ENCODE results near the gene TMEM176A. TPM values are rescaled to one million over a fixed set of nuclear protein-coding genes. Genes with fewer than 3 reads are reported as not detected.

Gene TMEM176A
- total and polyA plus RNA-seq, 2 experiments from 2014 or later: 0.34 TPM; not detected in 1

- Histone ChIP-seq H3K27me3 (ENCODE audit: insufficient read depth) (no peaks in the 10 kb centered on the region), H3K27ac (ENCODE audit: low read depth) (no peak overlapping the region), H4K20me1 (replicated peaks; ENCODE audit: insufficient read depth) (no peaks in the 10 kb centered on the region), H3K79me2 (replicated peaks; ENCODE audit: insufficient read depth) (no peaks in the 10 kb centered on the region), H2AFZ (no peak overlapping the region), H3K4me2 (no peak overlapping the region), H3K9me2 (ENCODE audit: insufficient read depth) (no peaks in the 10 kb centered on the region), H3K4me3 (no peak overlapping the region), H3K4me1 (ENCODE audit: insufficient read depth) (no peaks in the 10 kb centered on the region), H3F3A (replicated peaks; ENCODE audit: low read depth) (no peaks in the 10 kb centered on the region), H3K36me3 (ENCODE audit: insufficient read depth) (no peaks in the 10 kb centered on the region)
- Mint-ChIP-seq H3K36me3 (ENCODE audit: low read depth) (no peaks in the 10 kb centered on the region), H3K27me3 (ENCODE audit: insufficient read depth, low read depth, poor library complexity) (peaks cover 9% of the 10 kb centered on the region), H3K4me1 (no peaks in the 10 kb centered on the region), H3K27ac (no peak overlapping the region), H3K9me3 (no peaks in the 10 kb centered on the region), H3K4me3 (no peak overlapping the region)
- ATAC-seq: no peak
- no peak for DNase-seq (ENCODE audit: low spot score)
- no peak for TF ChIP-seq NANOG (IDR thresholded peaks at IDR 0.05; ENCODE audit: borderline replicate concordance)
- TF ChIP-seq REST (IDR thresholded peaks at IDR 0.05; ENCODE audit: unreplicated experiment): no peak
- no peak for TF ChIP-seq ZNF331 (CRISPR knock-in tag; IDR thresholded peaks at IDR 0.05; ENCODE audit: low read depth)
- TF ChIP-seq CTCF (conservative IDR thresholded peaks at IDR 0.05; ENCODE audit: low read depth in 2 of 2): no peak
- no peak for TF ChIP-seq CREB1 (CRISPR knock-in tag; IDR thresholded peaks at IDR 0.05; ENCODE audit: low read depth)
- no peak for TF ChIP-seq ZNF114 (CRISPR knock-in tag; IDR thresholded peaks at IDR 0.05)
- no peak for TF ChIP-seq EZH2phosphoT487 (IDR thresholded peaks at IDR 0.05; ENCODE audit: unreplicated experiment)
- no peak for TF ChIP-seq STAT1 (IDR thresholded peaks at IDR 0.05; ENCODE audit: unreplicated experiment)
- TF ChIP-seq ZNF462 (CRISPR knock-in tag; IDR thresholded peaks at IDR 0.05): no peak
- TF ChIP-seq, protein P1, sequence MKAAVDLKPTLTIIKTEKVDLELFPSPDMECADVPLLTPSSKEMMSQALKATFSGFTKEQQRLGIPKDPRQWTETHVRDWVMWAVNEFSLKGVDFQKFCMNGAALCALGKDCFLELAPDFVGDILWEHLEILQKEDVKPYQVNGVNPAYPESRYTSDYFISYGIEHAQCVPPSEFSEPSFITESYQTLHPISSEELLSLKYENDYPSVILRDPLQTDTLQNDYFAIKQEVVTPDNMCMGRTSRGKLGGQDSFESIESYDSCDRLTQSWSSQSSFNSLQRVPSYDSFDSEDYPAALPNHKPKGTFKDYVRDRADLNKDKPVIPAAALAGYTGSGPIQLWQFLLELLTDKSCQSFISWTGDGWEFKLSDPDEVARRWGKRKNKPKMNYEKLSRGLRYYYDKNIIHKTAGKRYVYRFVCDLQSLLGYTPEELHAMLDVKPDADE (IDR thresholded peaks at IDR 0.05): no peak
- no peak for TF ChIP-seq EZH2 (IDR thresholded peaks at IDR 0.05; ENCODE audit: low read depth, unreplicated experiment)
- no peak for TF ChIP-seq JUNB (IDR thresholded peaks at IDR 0.05; ENCODE audit: unreplicated experiment)
- TF ChIP-seq POLR2AphosphoS5 (IDR thresholded peaks at IDR 0.05; ENCODE audit: low read depth): no peak
Measured at GRCh38 chr7:150842018-150842417, 41.4 kb downstream of the TMEM176A start.
